Glomerular visceral epithelial cell (primary cell): ENCODE measurements around the gene PHLPP1.

ENCODE experiments used
- DNase-seq: peaks from one replicate; pipeline ENCODE4 v3.0.0-alpha.2; 2016; ENCODE audit errors: extremely low spot score

PHLPP1 gene

GRCh38 chr18:62772860-62773584 is 57.7 kb downstream of the PHLPP1 start:
- no peak for DNase-seq

GRCh38 chr18:62773691-62774090 is 58.4 kb downstream of the PHLPP1 start:
- DNase-seq: no peak

- DNase-seq: no peak
Observed at GRCh38 chr18:62776024-62776570, 60.8 kb downstream of the PHLPP1 start.

- no peak for DNase-seq
Observed at GRCh38 chr18:62777814-62778213, 62.5 kb downstream of the PHLPP1 start.

- no peak for DNase-seq
Observed at GRCh38 chr18:62778976-62779869, 63.9 kb downstream of the PHLPP1 start.

GRCh38 chr18:62781262-62781661 is 65.9 kb downstream of the PHLPP1 start:
- no peak for DNase-seq

GRCh38 chr18:62781893-62782292 is 66.6 kb downstream of the PHLPP1 start:
- peak; percentile 48 for DNase-seq

GRCh38 chr18:62784338-62784965 is 69.1 kb downstream of the PHLPP1 start:
- DNase-seq: no peak

GRCh38 chr18:62784966-62785413 is 69.6 kb downstream of the PHLPP1 start:
- no peak for DNase-seq

- no peak for DNase-seq
Observed at GRCh38 chr18:62786689-62787088, 71.3 kb downstream of the PHLPP1 start.

GRCh38 chr18:62788111-62788510 is 72.8 kb downstream of the PHLPP1 start:
- no peak for DNase-seq

GRCh38 chr18:62788876-62789275 is 73.5 kb downstream of the PHLPP1 start:
- DNase-seq: peak; percentile 23

- DNase-seq: no peak
Observed at GRCh38 chr18:62790871-62791772, 75.8 kb downstream of the PHLPP1 start.

GRCh38 chr18:62792016-62792415 is 76.7 kb downstream of the PHLPP1 start:
- no peak for DNase-seq

- no peak for DNase-seq
Observed at GRCh38 chr18:62795813-62796212, 80.5 kb downstream of the PHLPP1 start.

GRCh38 chr18:62796216-62796621 is 80.9 kb downstream of the PHLPP1 start:
- DNase-seq: no peak

GRCh38 chr18:62797329-62797728 is 82.0 kb downstream of the PHLPP1 start:
- no peak for DNase-seq

- no peak for DNase-seq
Observed at GRCh38 chr18:62799977-62800376, 84.6 kb downstream of the PHLPP1 start.

- no peak for DNase-seq
Observed at GRCh38 chr18:62802523-62802922, 87.2 kb downstream of the PHLPP1 start.

GRCh38 chr18:62807396-62807795 is 92.1 kb downstream of the PHLPP1 start:
- DNase-seq: no peak

GRCh38 chr18:62808123-62808522 is 92.8 kb downstream of the PHLPP1 start:
- no peak for DNase-seq
